MCF 10A (cell line): ENCODE results near the gene CYFIP1. TPM values are rescaled to one million over a fixed set of nuclear protein-coding genes. Genes with fewer than 3 reads are reported as not detected.

Source experiments
- BruUV-seq: library from RNA; stranded (reverse); fragments of 400-500 nt; replicated peaks from 2 replicates; lab custom pipeline; 2021; lab: Mats Ljungman, UMichigan
- CTCF ChIA-PET: fragments of 300-600 bp; sonication (Branson Sonifier 250); formaldehyde crosslinking; extraction: SDS; loops from one replicate; lab custom pipeline; 2021; ENCODE audit warnings: antibody characterized with exemption, inconsistent platforms; lab: Yijun Ruan, JAX
- POLR2A ChIA-PET: fragments of 300-600, 350-650 bp; sonication (Branson Sonifier 250); formaldehyde crosslinking; extraction: SDS; loops from one replicate; lab custom pipeline; 2020; ENCODE audit warnings: antibody characterized with exemption, inconsistent platforms; lab: Yijun Ruan, JAX
- DNase-seq: peaks from one replicate; pipeline ENCODE4 v3.0.0-alpha.2; 2018; ENCODE audit not compliant: unreplicated experiment
- H3K27ac Mint-ChIP-seq: one replicate; pipeline ENCODE4 v1.8.0; 2022; ENCODE audit warnings: mild to moderate bottlenecking, low read depth, mixed read lengths; ENCODE audit not compliant: unreplicated experiment
- H3K27me3 Mint-ChIP-seq: one replicate; pipeline ENCODE4 v1.8.0; 2022; ENCODE audit warnings: mixed read lengths; ENCODE audit not compliant: insufficient read depth, unreplicated experiment
- H3K36me3 Mint-ChIP-seq: one replicate; pipeline ENCODE4 v1.8.0; 2022; ENCODE audit warnings: mild to moderate bottlenecking, moderate library complexity, mixed read lengths; ENCODE audit not compliant: insufficient read depth, unreplicated experiment
- H3K4me1 Mint-ChIP-seq: one replicate; pipeline ENCODE4 v1.8.0; 2022; ENCODE audit warnings: mixed read lengths; ENCODE audit not compliant: insufficient read depth, unreplicated experiment
- H3K4me3 Mint-ChIP-seq: one replicate; pipeline ENCODE4 v1.8.0; 2022; ENCODE audit warnings: mild to moderate bottlenecking, moderate library complexity, mixed read lengths; ENCODE audit not compliant: unreplicated experiment
- H3K9me3 Mint-ChIP-seq: one replicate; pipeline ENCODE4 v1.8.0; 2022; ENCODE audit warnings: mixed read lengths; ENCODE audit not compliant: unreplicated experiment
- intact Hi-C: fragments of 100-400 bp; cut with micrococcal nuclease; formaldehyde crosslinking; loops from 2 replicates; pipeline ENCODE4 v1.14.1; 2022
- total RNA-seq: library from RNA; stranded (reverse); gene quantifications from 2 replicates; pipeline ENCODE4 v1.2.3, GENCODE V29; 2022
- TF ChIP-seq, protein P1 (sequence below): fragments of 200-600 bp; IDR thresholded peaks from one replicate; pipeline ENCODE4 v1.8.0; 2022; ENCODE audit warnings: antibody characterized with exemption, mild to moderate bottlenecking; ENCODE audit not compliant: unreplicated experiment

The CYFIP1 gene
- total RNA-seq, 1 experiment from 2014 or later = 99.1 TPM

DNA sequence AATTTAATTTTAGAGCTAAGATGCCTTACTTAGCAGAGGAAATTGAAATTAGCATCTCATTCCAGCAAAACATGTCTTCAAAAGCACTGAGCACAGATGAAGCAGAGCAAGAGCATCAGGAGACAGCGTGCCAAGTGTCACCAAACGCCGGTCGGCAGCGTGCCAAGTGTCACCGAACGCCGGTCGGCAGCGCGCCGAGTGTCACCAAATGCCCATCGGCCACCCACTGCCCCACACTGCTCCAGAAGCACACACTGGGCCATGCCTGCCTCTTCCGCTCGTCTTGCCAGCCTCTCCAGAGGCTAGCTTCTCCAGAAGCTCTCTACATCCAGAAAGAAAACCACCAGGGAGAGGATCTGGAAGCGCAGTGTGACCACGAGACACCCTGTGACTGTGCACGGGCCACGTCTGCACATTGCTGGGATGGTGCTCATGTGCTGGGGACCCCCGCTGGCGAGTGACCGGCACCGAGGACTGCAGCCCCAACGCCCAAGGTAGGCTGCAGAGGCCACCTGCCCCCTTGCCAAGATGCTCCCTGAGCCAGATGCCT, 37.8 kb downstream of the CYFIP1 start:
- DNase-seq = no peak
- no TSS peak for BruUV-seq
- Mint-ChIP-seq H3K9me3 (no peaks in the 10 kb centered on the region), H3K4me3 (no peak overlapping the region), H3K36me3 (peaks cover 70% of the 10 kb centered on the region), H3K27ac (no peak overlapping the region), H3K4me1 (peaks cover 6% of the 10 kb centered on the region), H3K27me3 (no peaks in the 10 kb centered on the region)
- intact Hi-C loops = no loop called here
- ChIA-PET CTCF (no interaction called here), POLR2A (interaction anchor here (2.6 kb wide), 1 partner anchor 38 kb away, joined by 13 read pairs; the partner anchor contains the start of gene CYFIP1)
- TF ChIP-seq, protein P1, sequence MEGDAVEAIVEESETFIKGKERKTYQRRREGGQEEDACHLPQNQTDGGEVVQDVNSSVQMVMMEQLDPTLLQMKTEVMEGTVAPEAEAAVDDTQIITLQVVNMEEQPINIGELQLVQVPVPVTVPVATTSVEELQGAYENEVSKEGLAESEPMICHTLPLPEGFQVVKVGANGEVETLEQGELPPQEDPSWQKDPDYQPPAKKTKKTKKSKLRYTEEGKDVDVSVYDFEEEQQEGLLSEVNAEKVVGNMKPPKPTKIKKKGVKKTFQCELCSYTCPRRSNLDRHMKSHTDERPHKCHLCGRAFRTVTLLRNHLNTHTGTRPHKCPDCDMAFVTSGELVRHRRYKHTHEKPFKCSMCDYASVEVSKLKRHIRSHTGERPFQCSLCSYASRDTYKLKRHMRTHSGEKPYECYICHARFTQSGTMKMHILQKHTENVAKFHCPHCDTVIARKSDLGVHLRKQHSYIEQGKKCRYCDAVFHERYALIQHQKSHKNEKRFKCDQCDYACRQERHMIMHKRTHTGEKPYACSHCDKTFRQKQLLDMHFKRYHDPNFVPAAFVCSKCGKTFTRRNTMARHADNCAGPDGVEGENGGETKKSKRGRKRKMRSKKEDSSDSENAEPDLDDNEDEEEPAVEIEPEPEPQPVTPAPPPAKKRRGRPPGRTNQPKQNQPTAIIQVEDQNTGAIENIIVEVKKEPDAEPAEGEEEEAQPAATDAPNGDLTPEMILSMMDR = no peak

DNA sequence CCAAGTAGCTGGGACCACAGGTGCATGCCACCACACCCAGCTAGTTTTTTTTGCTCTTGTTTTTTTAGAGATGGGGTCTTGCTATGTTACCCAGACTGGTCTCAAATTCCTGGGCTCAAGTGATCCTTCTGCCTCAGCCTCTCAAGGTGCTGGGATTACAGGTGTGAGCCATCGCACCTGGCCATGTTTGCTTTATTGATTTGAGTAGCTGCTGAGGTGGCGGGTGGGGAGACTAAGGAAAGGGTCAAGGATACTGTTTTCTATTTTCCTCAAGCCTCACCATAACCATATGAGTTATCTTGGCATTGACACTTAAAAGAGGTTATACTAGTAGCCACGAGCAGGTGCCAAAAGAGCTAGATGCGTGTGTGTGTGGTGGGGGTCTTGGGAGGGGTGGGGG, 39.0 kb downstream of the CYFIP1 start:
- Mint-ChIP-seq H3K27me3 (no peaks in the 10 kb centered on the region), H3K36me3 (peaks cover 74% of the 10 kb centered on the region), H3K4me1 (peaks cover 6% of the 10 kb centered on the region), H3K9me3 (no peaks in the 10 kb centered on the region), H3K27ac (no peak overlapping the region), H3K4me3 (no peak overlapping the region)
- ChIA-PET POLR2A (no interaction called here), CTCF (interaction anchor here (0.6 kb wide), 1 partner anchor 10 kb away, joined by 3 read pairs; no protein-coding TSS in a partner anchor)
- BruUV-seq = no TSS peak
- no peak for DNase-seq
- TF ChIP-seq, protein P1 = no peak
- intact Hi-C loops = no loop called here

DNA sequence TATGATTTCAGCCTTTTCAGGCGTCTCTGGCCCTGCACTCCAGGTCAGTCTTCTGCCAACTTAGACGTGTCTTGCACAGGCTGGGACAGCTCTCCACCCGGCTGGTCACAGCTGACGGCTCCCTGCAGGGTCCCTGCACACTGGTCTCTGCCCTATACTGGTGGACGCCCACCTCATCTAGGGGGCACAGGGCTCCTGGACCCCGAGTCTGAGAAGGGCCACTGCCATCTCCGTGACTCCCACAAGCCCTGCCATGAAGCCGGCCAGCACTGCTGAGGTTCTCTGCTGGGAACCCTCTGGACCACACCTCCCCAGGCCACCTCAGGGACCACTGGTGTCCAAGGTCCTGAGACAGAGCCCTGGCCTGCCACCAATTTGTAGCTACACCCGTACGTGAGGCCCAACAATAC, 40.5 kb downstream of the CYFIP1 start:
- no peak overlapping the region for H3K4me3 Mint-ChIP-seq
- peaks cover 4% of the 10 kb centered on the region for H3K4me1 Mint-ChIP-seq
- CTCF ChIA-PET = no interaction called here
- POLR2A ChIA-PET = no interaction called here
- no peak overlapping the region for H3K27ac Mint-ChIP-seq
- peaks cover 76% of the 10 kb centered on the region for H3K36me3 Mint-ChIP-seq
- no peaks in the 10 kb centered on the region for H3K9me3 Mint-ChIP-seq
- DNase-seq = no peak
- intact Hi-C loops = no loop called here
- TF ChIP-seq, protein P1 = no peak
- no peaks in the 10 kb centered on the region for H3K27me3 Mint-ChIP-seq
- no TSS peak for BruUV-seq

DNA sequence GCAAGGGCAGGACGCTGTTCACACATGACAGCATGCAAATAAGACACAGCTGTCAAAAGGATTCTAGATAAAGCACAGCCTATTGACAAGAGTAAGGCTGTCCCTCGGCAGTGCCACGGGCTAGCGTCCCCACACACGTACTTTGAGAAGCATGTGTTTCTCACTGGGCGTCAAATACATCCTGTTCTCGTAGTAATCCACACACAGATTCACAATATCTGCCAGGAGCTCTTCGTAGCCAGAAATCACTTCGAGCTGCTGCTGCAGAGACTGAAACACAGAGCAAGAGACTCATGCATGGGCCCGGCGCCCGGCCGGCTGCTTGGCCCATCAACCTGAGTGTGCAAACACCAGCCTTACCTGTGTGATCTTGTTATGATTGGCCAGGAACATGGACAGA, 41.1 kb downstream of the CYFIP1 start:
- intact Hi-C loops = no loop called here
- H3K27ac Mint-ChIP-seq = no peak overlapping the region
- TF ChIP-seq, protein P1 = no peak
- peaks cover 74% of the 10 kb centered on the region for H3K36me3 Mint-ChIP-seq
- no peak overlapping the region for H3K4me3 Mint-ChIP-seq
- CTCF ChIA-PET = no interaction called here
- no peaks in the 10 kb centered on the region for H3K9me3 Mint-ChIP-seq
- no TSS peak for BruUV-seq
- no peaks in the 10 kb centered on the region for H3K27me3 Mint-ChIP-seq
- DNase-seq = no peak
- POLR2A ChIA-PET = no interaction called here
- no peaks in the 10 kb centered on the region for H3K4me1 Mint-ChIP-seq
